T-helper 2 cell treated with Interferon-gamma antibody and Interleukin-4, amounts not matched to agents 100 ng/mL and 5 ng/mL, for 36 hours (primary cell): Measurements from ENCODE around the gene FRMD8. TPM values are rescaled to one million over a fixed set of nuclear protein-coding genes. Genes with fewer than 3 reads are reported as not detected.

ENCODE experiments used
- intact Hi-C: fragments of 100-400 bp; cut with micrococcal nuclease; formaldehyde crosslinking; loops from one replicate; pipeline ENCODE4 v1.15.1; 2023
- total RNA-seq: library from RNA; stranded (reverse); gene quantifications from 2 replicates; pipeline ENCODE4 v1.2.3, GENCODE V29; 2022

FRMD8 gene
- total RNA-seq, 1 donor from 2014 or later, result 54.1 TPM

DNA sequence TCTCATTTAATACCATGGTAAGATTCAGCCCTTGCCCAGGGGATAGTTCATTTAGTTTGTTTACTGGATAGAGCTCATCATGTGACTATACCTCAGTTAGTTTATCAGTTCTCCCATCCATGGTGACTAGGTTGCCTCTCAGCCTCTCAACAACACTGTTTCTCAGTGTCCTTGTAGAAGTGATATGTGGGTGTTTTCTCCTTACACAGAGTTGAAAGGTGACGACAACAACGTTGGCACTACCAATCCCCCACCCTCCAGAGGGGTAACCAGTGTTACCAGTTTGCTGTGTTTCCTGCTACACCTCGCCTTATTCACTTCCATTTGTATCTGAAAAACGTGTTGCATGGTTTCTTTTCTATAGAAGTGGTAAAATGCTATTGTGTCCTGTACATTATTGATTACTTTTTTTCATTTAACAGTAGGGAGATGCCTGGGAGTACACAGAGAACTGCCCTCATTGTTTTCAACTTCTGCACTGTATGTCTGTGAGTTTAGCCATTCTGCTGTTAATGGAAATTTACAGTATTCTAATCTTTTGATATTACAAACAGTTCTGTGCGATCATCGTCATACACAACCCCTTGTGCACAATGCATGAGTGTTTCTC, 47.7 kb downstream of the FRMD8 start:
- intact Hi-C loops, result loop anchor here (5.0 kb wide), 1 partner anchor 38 kb away; no protein-coding TSS in a partner anchor

DNA sequence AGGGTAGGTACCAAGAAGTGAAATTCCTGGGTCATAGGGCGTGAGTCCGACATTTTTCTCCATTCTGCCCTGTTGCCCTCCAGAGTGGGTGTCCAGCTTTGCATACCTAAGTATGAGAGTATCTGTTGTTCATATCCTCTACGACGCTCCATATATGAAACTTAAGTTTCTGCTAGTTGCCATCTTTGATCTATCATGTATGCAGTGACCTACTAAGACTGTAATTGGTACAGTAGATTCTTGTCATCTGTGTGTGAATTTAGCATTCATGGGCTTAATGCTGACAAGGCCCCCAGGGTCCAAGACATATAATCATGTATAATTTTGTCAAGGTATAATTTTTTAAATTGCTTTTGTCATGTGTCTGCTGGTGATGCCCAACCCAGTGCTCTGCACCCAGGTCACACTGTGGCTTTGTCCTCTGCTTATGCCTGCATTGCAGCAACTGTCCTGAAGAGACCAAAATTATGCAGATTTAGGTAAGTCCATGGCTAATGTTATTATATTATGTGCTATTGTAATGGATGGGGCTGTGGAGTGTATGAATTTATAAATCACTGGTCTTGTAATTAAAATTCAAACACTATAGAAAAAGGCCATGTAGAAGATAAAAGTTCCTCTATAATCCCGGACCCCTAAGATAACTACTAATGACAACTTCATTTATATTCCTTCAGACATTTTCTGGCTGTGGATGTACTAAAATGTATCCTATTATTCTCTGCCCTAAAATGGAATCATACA, 48.4 kb downstream of the FRMD8 start:
- intact Hi-C loops, result loop anchor here (5.0 kb wide), 1 partner anchor 37 kb away; no protein-coding TSS in a partner anchor

DNA sequence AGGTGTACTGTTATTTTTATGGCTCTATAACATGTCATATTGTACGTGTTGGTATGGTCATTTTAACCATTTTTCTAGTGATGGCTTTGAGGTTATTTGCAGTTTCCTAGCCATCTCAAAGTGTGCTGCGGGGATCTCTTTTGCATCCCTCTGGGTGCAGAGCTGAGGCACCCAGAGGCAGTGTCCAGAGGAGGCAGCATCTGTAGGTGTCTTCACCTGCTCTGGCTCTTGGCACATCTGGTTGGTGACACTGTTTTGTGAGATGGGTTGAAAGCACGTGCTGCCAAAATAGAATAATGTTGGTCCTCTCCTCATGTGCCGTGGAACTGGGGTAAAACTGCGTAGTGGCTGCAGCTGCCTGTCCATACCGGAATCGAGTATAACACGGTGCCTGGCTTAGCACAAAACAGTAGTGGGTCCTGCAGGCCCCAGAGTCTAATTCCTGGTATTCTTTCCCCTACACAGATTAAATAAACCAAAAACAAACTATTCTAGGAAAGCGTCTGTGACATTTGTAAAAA, 49.0 kb downstream of the FRMD8 start:
- intact Hi-C loops, result no loop called here

DNA sequence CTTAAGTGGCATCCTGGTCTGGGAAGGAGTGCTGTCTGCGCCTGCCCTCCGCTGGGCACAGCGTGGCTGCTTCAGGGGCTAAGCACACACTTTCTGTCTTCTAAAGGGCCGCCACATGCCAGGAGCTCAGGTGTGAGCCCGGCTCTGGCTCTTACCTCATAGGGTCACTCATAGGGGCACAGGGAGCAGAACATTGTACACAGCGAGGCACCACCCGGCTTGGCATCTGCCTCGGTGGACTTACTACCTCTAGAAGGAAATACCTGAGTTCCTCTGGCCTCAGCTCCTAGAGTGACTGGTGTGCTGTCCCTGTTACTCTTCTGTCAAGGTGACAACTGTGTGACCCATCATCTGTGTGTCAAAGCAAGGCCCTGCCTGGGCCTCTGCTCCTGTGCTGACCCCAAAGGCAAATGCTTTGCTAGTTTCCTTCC, 49.6 kb downstream of the FRMD8 start:
- intact Hi-C loops, result no loop called here

DNA sequence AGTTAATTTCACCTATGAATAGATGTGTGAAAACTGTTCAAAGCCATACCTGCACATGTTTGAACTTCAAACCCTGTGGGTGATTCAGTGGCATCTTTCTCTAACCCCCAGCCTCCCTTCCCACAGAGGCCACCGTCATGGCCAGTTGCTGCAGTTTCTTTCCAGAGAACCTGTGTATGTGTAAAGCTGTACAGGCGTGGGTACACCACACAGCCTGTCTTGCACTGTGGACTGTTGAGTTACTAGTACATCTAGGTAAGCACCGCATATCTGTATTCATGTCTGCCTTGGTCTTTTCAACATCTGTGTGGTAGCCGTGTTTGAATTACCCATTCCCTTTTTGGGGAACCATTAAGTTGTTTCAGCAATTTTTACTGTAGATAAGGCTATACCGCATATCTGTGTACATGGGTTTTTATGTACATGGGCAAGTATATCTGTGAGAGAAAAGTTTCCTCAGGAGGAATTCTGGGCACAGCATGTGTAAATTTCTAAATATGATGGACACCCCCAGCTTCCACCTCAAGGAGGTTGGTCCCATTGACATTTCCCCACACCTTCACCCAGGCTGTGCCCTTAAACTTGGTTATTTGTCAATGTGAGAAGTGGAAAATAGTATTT, 50.1 kb downstream of the FRMD8 start:
- intact Hi-C loops, result no loop called here

DNA sequence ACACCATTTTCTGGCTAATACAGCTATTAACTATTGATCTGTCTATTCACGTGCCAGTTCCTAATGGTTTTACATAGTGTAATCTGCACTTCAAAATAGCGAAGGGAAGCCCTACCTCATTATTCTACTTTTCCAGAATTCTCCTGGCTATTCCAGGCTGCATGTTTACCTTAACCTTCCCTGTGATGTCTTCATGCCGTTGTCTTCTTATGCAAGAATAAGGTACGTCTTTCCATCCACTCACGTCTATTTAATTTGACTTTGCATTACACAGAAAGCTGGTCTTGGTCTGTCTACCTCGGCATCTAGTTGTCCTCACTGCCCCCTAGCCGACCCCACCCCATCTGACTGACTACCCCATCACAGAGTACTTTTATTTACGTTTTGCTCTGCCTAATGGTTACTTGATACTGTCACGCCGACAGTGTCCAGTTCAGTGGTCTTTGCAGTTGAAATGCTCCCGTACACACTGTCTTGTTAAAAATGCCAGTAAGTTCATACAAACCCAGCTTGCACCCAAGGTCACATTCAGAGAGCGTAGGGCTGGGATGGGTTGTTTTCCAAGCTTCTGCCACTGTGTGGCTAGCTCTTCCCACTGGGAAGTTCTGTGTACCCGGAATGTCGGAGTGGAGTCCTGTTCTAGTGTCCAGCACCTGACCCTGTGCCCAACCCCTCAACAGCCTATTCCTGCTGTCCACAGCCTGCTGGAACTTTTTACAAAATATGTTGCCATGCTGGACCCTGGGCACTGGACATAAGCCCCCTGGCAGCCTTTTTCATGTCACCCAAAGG, 51.2 kb downstream of the FRMD8 start:
- intact Hi-C loops, result no loop called here

- intact Hi-C loops, result no loop called here
Measured at GRCh38 chr11:65438257-65439151, 52.1 kb downstream of the FRMD8 start.

- intact Hi-C loops, result no loop called here
Measured at GRCh38 chr11:65439331-65440181, 53.1 kb downstream of the FRMD8 start.

- intact Hi-C loops, result no loop called here
Measured at GRCh38 chr11:65440831-65441499, 54.5 kb downstream of the FRMD8 start.

DNA sequence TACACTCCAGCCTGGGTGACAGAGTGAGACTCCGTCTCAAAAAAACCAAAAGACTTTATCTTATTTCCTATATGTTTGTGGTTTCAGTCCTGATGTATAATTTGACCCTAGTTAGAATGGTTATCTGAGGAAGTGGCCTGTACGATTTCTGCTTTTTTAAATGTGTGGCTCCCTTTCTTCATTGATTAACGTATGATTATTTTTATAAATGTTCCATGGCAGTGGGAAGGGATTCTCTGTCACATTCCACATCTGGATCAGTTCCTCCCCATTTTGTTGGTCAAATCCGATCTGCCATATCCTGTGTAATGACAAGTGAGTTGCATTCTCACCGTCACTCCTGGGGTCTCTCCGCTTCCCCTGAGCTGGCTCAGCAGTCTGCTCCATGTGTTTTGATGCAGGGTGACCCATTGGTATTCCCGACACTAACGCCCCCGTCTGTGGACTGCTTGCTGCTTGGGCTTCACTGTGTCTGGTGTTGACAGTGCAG, 56.5 kb downstream of the FRMD8 start:
- intact Hi-C loops, result no loop called here

DNA sequence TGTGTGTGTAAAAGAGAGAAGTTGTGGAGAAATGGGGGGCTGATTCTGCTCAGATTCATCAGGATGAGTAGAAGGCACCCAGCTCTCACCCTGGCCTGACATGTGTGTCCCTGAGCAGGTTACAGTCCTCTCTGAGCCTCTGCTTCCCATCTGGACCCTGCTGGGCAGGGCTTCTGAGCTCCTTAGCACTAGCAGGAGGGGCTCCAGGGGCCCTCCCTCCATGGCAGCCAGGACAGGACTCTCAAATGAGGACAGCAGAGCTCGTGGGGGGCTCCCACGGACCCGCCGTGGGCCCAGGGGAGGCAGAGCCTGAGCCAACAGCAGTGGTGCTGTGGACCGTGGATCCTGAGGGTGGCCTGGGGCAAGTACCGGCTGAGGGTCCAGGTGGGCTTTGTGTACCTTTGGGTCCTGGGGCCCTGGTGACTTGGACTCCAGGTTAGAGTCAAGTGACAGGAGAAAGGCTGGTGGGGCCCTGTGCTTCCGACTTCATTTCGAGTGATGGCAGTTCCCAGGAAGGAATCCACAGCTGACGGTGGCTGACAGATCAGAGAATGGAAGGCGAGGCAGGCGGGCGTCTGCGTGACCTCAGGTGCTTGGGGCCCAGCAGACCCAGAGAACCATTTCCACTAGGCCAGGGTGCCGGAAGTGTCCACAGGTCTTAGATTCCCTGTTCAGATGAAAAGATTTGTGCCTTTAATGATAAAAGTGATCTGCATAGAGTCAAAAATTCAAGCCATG, 58.0 kb downstream of the FRMD8 start:
- intact Hi-C loops, result no loop called here

GRCh38 chr11:65445101-65445603, 58.7 kb downstream of the FRMD8 start:
- intact Hi-C loops, result no loop called here

DNA sequence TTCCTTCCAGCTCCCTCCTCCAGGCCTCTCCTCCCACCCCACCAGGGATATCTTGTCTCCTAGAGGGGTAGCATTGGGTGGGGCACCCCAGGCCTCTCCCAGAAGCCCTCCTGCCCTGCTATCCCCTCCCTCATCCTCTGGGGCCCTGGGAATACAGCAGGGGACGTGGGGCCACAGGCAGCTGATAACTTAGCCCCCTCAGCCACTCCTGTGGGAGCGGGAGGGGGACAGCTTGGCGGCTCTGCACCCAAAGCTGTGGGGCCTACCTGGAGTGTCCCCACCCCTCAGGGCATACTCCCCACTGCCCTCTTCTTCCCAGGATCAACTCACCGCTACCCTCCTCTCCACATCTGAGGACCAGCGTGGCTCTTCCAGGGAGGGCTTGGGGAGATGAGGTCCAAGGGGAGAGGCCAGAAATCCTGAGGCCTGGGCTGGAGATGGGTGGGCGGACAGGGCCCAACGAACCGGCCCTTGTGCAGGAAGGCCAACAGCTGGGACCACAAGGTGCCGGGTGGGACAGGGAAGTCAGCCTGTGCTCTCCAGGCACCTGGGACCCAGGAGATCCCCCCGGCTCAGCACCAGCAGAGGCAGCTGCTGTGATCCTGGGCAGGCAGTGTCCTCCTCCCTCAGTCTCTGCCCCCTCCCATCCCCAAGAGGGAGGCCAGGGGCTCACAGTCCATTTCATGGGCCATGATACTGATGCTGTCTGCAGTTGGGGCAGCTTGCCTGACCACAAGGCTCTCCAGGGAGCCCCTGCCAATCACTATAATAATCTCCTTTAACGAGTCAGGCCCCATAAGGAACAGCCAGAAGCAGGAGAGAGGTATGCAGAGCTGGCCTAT, 59.4 kb downstream of the FRMD8 start:
- intact Hi-C loops, result no loop called here

GRCh38 chr11:65446446-65447277, 60.2 kb downstream of the FRMD8 start:
- intact Hi-C loops, result no loop called here

DNA sequence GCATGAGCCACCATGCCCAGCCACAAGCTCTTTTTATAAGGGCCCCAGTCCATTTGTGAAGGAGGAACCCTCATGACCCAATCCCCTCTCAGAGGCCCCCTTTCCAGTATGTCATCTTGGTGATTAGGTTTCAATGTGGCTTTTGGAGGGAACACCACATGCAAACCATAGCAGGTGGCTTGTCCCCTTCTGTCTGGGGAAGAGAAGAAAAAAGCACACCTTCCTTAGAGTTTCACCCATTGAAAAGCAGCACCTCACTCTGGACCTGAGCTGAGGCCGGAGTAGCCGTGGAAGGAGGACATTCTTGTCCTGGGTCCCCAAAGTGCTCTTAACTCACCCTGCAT, 61.6 kb downstream of the FRMD8 start:
- intact Hi-C loops, result no loop called here

- intact Hi-C loops, result no loop called here
Measured at GRCh38 chr11:65448418-65449105, 62.1 kb downstream of the FRMD8 start.
